Stimulated activated CD4-positive, alpha-beta T cell treated with anti-CD3 and anti-CD28 coated beads, Interleukin-4, amount 100 ng/mL, for 48 hours (primary cell): Measurements from ENCODE around the gene HGS.

Source experiments
- DNase-seq, 2 donors: peaks; one replicate each; pipeline ENCODE4 v3.0.0-alpha.2; 2020; ENCODE audit warnings: low read depth in 2 of 2

HGS gene

DNA sequence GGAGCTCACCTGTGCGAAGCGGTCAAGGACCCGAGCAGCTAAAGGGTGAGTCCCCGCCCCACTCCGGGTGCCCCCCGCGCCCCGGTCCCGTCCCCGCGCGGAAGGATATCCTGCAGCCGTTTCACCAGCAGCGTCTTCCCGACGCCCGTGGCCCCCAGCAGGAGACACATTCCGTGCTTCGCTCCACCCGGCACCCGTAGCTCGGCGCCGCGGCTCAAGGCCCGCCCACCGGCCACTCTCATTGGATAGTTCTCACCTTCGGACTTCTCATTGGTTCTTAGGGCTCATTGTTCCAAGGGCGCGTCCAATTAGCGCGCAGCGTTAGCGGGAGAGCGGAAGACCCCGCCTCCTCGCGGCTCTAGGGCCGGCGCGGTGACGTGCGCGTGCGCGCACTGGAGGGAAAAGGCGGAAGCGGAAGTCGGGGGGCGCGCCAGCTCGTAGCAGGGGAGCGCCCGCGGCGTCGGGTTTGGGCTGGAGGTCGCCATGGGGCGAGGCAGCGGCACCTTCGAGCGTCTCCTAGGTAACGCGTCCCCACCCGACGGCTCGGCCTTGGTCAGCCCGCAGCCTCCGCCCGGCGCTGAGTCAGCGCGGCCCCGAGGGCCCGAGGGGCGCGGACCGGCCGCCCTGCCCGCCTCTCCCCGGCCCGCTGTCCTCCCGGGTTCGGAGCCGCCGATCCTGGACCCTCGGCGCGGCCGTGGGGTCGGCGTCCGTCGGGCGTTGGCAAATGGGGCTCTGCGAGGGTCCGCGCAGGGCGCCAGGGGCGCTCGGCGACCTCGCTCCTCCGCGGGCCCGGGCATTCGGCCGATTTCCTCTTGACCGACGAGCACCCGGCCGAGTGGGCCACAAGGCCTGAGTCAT, at the start of gene HGS, which contains the start of gene ARL16:
HGS (plus strand) TSS at position 428 of the 858 bp plus-strand sequence; CDS start at position 484, 56 bp downstream.
ARL16 (minus strand) TSS at position 214 of the 858 bp plus-strand sequence; CDS start at position 170, 44 bp downstream.
- peak; percentile 95 to 96 for DNase-seq

DNA sequence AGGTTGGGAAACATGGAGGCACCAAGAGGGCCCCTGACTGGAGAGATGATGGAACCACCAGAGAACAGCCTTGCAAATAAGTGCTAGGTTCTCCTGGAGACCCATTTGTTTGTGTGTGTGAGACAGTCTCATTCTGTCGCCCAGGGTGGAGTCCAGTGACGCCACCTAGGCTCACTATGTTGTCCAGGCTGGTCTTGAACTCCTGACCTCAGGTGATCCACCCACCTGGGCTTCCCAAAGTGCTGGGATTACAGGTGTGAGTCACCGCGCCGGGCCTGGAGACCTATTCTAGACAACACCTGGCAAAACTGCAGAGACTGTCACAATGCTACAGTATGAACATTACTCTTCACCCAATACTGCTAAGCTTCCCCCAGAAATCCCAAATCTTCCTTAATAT, 48.4 kb upstream of the HGS start:
- no peak for DNase-seq

DNA sequence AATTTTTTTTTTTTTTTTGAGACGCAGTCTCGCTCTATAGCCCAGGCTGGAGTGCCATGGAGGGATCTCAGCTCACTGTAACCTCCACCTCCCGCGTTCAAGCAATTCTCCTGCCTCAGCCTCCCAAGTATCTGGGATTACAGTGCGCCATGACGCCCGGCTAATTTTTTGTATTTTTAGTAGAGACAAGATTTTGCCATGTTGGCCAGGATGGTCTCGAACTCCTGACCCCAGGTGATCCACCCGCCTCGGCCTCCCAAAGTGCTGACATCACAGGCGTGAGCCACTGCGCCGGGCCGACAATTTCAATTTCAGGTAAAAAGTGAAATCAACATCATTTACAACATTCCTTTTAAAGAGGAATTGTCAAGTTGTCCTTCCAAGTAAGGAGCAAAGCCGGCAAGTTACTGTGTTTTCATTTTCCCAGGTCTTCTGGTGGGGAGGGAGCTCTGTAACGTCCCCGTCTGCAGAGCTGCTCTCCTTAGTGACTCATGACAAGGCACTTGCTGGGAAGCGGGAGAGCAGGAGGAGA, 47.8 kb upstream of the HGS start:
- DNase-seq: no peak

GRCh38 chr17:81636505-81637288, 47.1 kb upstream of the HGS start, which contains the start of the genes NPLOC4 and TSPAN10:
Gene NPLOC4 (minus strand): TSS chr17:81637112. CDS start chr17:81636930, 182 bp downstream.
Gene TSPAN10 (plus strand): TSS chr17:81637196. CDS start chr17:81642413, 5,217 bp downstream.
- DNase-seq: peak; percentile 83 to 85

DNA sequence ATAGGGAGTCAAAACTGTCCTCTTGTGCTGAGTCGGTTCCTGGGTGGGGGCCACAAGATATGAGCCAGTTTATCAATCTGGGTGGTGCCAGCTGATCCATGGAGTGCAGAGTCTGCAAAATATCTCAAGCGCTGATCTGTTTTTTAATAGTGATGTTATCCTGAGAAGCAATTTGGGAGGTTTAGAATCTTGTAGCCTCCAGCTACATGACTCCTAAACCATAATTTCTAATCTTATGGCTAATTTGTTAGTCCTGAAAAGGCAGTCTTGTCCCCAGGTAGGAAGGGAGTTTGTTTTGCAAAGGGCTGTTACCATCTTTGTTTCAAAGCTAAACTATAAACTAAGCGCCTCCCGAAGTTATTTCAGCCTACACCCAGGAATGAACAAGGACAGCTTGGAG, 45.1 kb upstream of the HGS start:
- no peak for DNase-seq

DNA sequence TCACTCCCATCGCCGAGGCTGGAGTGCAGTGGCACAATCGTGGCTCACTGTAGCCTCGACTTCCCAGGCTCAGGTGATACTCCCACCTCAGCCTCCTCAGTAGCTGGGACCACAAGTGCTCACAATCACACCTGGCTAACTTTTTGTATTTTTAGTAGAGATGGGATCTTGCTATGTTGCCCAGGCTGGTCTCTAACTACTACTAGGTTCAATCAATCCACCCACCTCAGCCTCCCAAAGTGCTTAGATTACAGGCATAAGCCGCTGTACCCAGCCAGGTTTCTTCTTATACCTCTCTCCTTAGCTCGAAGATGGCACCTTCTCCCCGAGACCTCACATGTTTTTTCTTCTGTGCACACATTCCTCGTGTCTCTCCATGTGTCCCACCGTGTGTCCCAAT, 43.8 kb upstream of the HGS start:
- no peak for DNase-seq

DNA sequence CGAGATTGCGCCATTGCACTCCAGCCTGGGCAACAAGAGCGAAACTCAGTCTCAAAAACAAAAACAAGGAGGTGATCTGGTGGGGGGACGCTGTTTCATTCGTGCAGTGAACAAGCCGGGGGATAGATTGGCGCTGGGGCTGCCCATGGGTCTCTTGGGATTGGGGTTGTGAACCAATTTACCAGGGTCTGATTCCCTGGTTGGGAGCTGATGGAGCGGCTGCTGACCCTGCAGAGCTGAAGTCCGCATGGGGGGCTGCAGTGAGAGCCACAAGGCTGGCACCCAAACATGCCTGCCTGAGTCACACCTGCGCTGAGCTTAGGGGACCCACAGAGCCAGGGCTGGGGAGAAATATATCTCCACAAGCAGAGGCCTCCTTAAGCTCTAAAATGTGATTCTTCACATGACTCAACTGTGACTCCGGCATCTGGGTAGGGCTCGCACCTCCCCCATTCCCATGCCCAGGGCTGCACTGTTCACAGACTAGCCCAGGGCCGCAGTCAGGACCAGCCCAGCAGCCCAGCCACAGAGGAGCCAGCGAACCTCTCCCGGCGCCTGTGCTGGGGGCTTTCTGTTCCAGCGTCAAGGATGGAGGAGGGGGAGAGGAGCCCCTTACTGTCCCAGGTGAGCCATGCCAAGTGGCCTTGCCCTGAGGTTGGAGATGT, 41.9 kb upstream of the HGS start:
- no peak for DNase-seq

DNA sequence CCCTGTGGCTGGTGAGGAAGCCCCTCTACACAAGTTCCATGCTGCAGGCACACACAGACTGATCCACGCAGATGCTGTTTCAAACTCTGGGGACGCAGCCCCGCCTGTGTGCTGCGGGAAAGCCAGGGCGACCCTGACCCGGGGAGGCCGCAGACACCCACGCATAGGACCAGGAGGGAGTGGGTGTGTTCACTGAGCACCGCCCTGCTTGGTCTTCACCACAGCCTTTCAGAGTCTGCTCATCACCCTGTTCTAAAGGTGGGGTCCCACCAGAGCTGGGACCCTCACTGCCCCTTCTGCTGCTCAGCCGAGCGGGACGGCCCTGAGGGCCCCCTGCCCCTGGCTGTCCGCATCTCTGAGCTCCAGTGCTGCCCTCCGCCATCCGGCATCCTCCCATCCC, 39.3 kb upstream of the HGS start:
- no peak for DNase-seq

GRCh38 chr17:81644976-81645952, 38.5 kb upstream of the HGS start:
- DNase-seq: no peak

DNA sequence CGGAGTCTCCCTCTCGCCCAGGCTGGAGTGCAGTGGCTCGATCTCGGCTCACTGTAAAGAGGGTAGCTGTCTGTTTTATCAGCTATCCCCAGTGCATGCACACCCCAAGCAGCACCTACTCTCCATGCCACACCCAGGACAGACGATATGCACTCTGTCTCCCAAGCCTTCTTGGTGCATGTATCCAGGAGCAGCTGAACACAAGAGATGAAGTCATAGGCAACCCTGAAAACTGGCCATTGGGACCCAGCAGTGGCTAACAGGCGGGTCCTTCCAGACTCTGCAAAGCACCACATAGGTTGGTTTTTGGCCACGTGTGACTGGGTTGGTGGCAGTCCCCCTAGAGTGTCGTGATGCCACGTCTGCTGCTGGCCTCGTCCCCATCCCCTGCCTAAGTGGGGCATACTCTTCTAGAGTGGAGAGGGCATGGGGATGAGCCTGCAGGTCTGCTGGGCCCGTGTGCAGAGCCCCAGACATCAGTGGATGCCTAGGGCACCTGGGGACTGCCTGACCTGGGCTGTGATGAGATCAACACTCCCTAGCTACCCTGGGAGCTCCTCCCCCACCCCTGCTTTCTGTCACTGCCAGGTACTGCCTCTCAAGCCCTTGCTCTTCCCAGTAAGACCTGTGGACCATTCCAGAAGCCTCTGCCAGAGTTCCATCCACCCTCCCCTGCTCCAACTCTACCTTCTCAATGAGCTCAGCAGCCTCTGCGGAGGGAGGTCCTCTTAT, 36.8 kb upstream of the HGS start:
- DNase-seq: no peak

DNA sequence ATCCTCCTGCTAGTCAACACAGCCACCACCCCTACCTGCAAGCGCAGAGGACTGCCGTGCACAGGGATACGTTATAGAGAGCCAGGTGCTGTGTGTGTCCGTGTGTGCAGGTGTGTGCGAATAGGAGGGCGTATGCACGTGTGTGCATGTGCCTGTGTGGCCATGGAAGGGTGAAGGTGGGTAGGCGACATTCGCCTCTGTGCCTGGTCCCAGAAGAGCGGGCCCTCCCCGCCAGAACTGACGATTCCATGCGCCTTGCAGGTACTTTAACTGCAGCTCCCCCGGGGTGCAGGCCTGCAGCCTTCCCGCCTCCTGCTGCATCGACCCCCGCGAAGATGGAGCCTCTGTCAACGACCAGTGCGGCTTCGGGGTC, 36.2 kb upstream of the HGS start:
- DNase-seq: no peak

DNA sequence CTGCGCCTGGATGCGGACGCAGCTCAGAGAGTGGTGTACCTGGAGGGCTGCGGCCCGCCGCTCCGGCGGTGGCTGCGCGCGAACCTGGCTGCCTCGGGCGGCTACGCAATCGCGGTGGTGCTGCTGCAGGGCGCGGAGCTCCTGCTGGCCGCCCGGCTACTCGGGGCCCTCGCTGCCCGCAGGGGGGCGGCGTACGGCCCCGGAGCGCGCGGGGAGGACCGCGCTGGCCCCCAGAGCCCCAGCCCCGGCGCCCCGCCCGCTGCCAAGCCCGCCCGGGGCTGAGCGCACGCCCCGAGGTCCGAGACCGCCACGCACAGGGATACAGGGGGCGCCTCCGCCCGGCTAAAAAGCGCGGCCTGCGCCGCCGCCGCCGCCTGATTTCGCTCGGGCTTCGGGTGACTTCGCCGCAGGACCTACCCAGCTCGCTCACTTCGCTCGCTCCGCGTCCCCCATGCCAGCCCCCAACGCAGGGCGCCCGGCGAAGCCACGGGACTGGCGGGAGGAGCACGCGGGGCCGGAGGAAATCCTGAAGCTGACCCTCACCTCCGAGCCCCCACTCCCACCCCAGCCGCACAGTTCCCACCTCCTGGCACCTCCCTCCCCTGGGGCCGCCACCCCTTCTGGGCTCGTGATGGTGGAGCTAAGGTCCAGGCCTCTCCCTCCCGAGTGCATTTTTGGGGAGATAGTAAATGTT, 35.7 kb upstream of the HGS start:
- no peak for DNase-seq

GRCh38 chr17:81648707-81649085, 35.1 kb upstream of the HGS start:
- DNase-seq: no peak

DNA sequence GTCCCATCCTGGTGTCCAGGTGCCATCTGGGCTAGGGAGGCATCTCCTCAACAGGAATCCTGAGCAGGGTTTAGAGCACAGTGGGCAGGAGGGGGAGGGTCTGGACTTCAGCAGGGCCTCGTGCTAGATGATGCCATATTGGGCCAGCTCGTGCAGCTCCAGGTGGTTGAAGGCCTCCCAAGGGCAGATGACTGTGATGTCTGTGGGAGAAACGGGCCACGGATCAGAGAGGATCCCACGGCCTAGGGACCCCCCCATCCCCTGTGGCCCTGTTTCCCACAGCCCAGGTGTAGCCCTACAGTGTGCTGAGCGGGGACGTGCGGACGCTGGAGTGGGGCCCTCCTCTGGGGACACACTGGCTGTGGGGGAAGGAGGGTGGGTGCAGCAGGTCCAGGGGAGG, 32.9 kb upstream of the HGS start:
- DNase-seq: no peak

DNA sequence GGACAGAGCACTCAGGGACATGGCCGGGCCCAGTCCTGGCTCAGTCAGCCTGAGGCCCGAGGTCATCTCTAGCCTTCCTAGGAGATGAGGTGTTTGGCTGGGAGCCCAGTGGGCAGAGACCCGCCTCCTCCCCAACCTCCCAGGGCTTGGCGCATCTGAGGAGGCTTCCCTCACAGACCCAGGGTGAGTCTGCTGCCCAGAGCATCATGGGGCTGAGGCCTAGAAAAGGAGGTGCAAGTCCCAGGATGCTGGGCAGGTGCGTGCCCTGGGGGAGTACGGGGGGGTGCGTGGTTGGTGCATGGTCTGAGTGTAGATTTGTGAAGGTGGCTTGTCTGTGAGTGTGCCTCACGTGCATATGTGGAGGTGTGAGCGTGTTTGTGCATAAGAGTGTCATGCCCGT, 32.1 kb upstream of the HGS start:
- DNase-seq: no peak

- DNase-seq: no peak
Measured at GRCh38 chr17:81652906-81653771, 30.7 kb upstream of the HGS start.

GRCh38 chr17:81655378-81656117, 28.3 kb upstream of the HGS start:
- DNase-seq: no peak
